Peyer's patch (tissue), 4 donors: ENCODE measurements around the gene SH3BGRL2.

Experiments
- CTCF ChIP-seq, 6 experiments: fragments of 450-650 bp in 4 of 6; fragments of 200-600 bp in 2 of 6; sonication (generic) in 1 of 6; IDR thresholded peaks; one replicate each; pipeline ENCODE4 v1.5.1; 2017 to 2019; ENCODE audit warnings: antibody characterized with exemption in 6 of 6, mild to moderate bottlenecking in 3 of 6, moderate library complexity in 1 of 6
- POLR2A ChIP-seq, 2 donors: fragments of 450-650 bp; IDR thresholded peaks; one replicate each; pipeline ENCODE4 v1.5.1; 2017; ENCODE audit warnings: antibody characterized with exemption in 2 of 2, mild to moderate bottlenecking in 2 of 2, moderate library complexity in 2 of 2

DNA sequence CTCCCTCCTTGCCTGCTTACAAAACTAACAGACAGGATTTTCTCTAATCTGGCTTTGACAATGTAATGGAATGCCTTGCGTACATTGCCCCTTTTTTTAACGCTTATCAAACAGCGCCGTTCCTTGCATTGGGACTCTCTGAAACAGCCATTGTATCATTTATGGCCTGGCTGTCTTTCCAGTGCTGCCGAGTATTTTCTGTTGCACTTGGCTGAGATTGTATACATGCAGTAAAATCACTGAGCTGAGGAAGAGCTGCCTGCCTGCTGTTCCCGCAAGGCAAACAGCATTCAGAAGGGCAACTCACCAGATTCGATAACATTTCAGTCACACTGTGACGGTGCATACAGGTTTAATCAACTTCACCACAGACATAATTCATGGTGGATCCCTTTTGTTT, 106.0 kb downstream of the SH3BGRL2 start:
- TF ChIP-seq CTCF (IDR thresholded peaks at IDR 0.05) (no peak), POLR2A (IDR thresholded peaks at IDR 0.05) (no peak)
